ENCODE measurements around the gene PLET1. TPM values are rescaled to one million over a fixed set of nuclear protein-coding genes. Genes with fewer than 3 reads are reported as not detected.

Gene PLET1
- total and polyA plus RNA-seq, 2 of the 4 experiments (the other 2 are of a cell fraction), result not detected

DNA sequence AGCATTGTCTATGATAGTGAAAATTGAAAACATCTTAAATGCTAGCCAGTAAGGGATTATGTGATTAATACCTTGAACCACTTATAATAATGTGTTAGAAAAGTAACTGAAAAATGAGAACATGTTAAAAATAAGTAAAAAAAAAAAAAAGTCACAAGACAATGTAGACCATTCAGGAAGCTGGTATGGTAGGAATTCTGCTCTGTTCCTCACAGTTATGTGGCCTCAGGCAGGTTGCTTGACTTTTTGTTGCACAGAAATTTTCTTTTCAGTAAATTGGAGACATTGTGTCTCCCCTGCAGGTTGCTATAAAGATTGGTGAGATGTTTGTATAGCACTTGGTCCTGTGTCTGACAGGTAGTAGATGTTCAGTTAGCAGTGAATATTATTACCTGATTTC is 17.3 kb upstream of the PLET1 start:
- Histone ChIP-seq H3K9me1 (ENCODE audit: insufficient read depth, low read length) (no peaks in the 10 kb centered on the region), H3K79me1 (ENCODE audit: low read depth in 1 of 2, low read length in 2 of 2) (no peaks in the 10 kb centered on the region), H3K27ac (ENCODE audit: insufficient read depth, low read length) (no peak overlapping the region), H2BK5ac (ENCODE audit: low read depth, low read length, poor library complexity, severe bottlenecking) (no peak overlapping the region), H3K9ac (ENCODE audit: low read depth, low read length) (no peak overlapping the region), H4K8ac (ENCODE audit: low read depth in 2 of 2, low read length in 2 of 2) (no peak overlapping the region), H3K4me3 (ENCODE audit: insufficient read depth, low read depth, low read length) (no peak overlapping the region), H3K4ac (ENCODE audit: low read depth, low read length) (no peak overlapping the region), H4K20me1 (ENCODE audit: insufficient read depth, low read length) (no peaks in the 10 kb centered on the region), H3K4me2 (ENCODE audit: low read depth, low read length) (no peak overlapping the region), H3K9me3 (ENCODE audit: control insufficient read depth, insufficient read depth, low read length) (no peaks in the 10 kb centered on the region), H2AK5ac (ENCODE audit: low read depth, low read length) (no peak overlapping the region), H3K14ac (replicated peaks; ENCODE audit: low read depth, low read length) (no peak overlapping the region), H3K56ac (ENCODE audit: extremely low read depth, insufficient read depth, low read length) (no peak overlapping the region), H2AK9ac (replicated peaks; ENCODE audit: low read depth, low read length, poor library complexity) (no peak overlapping the region), H3K4me1 (ENCODE audit: control insufficient read depth, insufficient read depth, low read length) (peaks cover 2% of the 10 kb centered on the region), H4K91ac (ENCODE audit: insufficient read depth, low read depth, low read length) (no peak overlapping the region), H2BK120ac (ENCODE audit: low read depth, low read length) (no peak overlapping the region), H3K18ac (ENCODE audit: low read depth, low read length) (no peak overlapping the region), H3K36me3 (ENCODE audit: control insufficient read depth, insufficient read depth, low read length) (no peaks in the 10 kb centered on the region), H3K23ac (ENCODE audit: low read depth, low read length) (no peak overlapping the region), H2BK20ac (ENCODE audit: low read depth, low read length) (no peak overlapping the region), H3K27me3 (ENCODE audit: control insufficient read depth, insufficient read depth, low read length) (0 out of 2 replicates have a peak, but pooled peaks cover 7% of the 10 kb centered on the region), H2BK15ac (ENCODE audit: low read depth, low read length) (no peak overlapping the region), H2AFZ (replicated peaks; ENCODE audit: low read length, poor library complexity) (no peak overlapping the region), H4K5ac (ENCODE audit: low read depth, low read length) (no peak overlapping the region)
- TF ChIP-seq MXI1 (IDR thresholded peaks at IDR 0.05; ENCODE audit: borderline replicate concordance, low read depth, low read length), result no peak
- dilution Hi-C loops (cut with HindIII; ENCODE audit: low sequenced_read_pairs, unreplicated experiment), result no loop called here
- ChIA-PET CTCF (interaction anchor here (0.6 kb wide), 1 partner anchor 278 kb away, joined by 3 read pairs; no protein-coding TSS in a partner anchor), POLR2A (ENCODE audit: unreplicated experiment) (no interaction called here)
- ATAC-seq (ENCODE audit: low read depth) (no peak), DNase-seq (peak; percentile 34)
- in situ Hi-C loops (cut with MboI; ENCODE audit: low sequenced_read_pairs), result loop anchor here (10.0 kb wide), 1 partner anchor 163 kb away; no protein-coding TSS in a partner anchor
- BruUV-seq (replicated peaks), result no TSS peak
- intact Hi-C loops (cut with micrococcal nuclease), result loop anchor here (5.0 kb wide), 1 partner anchor 346 kb away; no protein-coding TSS in a partner anchor
